Smooth muscle cell of the coronary artery (primary cell): ENCODE data around the gene PMFBP1. TPM values are rescaled to one million over a fixed set of nuclear protein-coding genes. Genes with fewer than 3 reads are reported as not detected.

Experiments
- total RNA-seq: library from RNA; depleted of rRNA; stranded (reverse); fragments of >200 nt; gene quantifications from 2 replicates; pipeline ENCODE4 v1.2.3, GENCODE V29; 2014; ENCODE audit warnings: low replicate concordance

The PMFBP1 gene, protein sequence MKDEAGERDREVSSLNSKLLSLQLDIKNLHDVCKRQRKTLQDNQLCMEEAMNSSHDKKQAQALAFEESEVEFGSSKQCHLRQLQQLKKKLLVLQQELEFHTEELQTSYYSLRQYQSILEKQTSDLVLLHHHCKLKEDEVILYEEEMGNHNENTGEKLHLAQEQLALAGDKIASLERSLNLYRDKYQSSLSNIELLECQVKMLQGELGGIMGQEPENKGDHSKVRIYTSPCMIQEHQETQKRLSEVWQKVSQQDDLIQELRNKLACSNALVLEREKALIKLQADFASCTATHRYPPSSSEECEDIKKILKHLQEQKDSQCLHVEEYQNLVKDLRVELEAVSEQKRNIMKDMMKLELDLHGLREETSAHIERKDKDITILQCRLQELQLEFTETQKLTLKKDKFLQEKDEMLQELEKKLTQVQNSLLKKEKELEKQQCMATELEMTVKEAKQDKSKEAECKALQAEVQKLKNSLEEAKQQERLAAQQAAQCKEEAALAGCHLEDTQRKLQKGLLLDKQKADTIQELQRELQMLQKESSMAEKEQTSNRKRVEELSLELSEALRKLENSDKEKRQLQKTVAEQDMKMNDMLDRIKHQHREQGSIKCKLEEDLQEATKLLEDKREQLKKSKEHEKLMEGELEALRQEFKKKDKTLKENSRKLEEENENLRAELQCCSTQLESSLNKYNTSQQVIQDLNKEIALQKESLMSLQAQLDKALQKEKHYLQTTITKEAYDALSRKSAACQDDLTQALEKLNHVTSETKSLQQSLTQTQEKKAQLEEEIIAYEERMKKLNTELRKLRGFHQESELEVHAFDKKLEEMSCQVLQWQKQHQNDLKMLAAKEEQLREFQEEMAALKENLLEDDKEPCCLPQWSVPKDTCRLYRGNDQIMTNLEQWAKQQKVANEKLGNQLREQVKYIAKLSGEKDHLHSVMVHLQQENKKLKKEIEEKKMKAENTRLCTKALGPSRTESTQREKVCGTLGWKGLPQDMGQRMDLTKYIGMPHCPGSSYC
- 0.15 TPM in 1 of 2 replicates, not detected in the other for total RNA-seq

DNA sequence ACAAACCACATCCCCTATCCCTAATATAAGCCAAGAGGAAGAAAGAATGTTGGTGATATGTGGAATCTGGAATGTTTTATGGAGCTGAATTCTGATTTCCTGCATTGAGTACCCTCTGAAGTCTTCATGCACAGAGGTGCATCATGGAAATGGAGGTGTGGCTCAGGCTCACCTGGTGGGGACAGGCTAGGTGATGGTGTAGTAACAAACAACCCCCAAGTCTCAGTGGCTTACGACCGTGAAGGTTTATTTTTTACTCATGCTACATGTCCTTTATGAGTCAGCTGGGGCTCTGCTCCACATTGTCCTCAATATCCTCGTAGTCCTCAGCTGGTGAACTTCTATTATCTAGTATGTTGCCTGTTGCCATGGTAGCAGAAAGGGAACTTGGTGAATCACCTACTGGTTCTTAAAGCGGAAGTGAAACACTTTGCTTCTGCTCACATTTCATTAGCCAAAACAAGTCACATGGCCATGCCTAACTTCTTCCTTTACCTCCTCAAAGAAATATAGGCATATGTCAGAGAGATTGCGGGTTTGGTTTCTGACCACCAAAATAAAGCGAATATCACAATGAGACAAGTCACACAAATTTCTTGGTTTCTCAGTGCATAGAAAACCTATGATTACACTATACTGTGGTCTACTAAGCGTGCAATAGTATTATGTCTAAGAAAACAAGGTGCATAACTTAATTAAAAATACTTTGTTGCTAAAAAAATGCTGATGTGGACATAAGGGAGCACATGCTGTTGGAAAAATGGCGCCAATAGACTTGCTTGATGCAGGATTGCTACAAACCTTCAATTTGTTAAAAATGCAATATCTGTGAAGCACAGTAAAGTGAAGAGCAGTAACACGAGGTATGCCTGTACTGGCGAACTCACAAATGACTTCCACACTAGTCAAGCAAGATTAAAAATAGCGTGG, at the start of gene PMFBP1:
Gene PMFBP1, minus strand, starts transcription at position 51 of the 930 bp plus-strand sequence. CDS start 947 bp downstream, outside the sequence.

DNA sequence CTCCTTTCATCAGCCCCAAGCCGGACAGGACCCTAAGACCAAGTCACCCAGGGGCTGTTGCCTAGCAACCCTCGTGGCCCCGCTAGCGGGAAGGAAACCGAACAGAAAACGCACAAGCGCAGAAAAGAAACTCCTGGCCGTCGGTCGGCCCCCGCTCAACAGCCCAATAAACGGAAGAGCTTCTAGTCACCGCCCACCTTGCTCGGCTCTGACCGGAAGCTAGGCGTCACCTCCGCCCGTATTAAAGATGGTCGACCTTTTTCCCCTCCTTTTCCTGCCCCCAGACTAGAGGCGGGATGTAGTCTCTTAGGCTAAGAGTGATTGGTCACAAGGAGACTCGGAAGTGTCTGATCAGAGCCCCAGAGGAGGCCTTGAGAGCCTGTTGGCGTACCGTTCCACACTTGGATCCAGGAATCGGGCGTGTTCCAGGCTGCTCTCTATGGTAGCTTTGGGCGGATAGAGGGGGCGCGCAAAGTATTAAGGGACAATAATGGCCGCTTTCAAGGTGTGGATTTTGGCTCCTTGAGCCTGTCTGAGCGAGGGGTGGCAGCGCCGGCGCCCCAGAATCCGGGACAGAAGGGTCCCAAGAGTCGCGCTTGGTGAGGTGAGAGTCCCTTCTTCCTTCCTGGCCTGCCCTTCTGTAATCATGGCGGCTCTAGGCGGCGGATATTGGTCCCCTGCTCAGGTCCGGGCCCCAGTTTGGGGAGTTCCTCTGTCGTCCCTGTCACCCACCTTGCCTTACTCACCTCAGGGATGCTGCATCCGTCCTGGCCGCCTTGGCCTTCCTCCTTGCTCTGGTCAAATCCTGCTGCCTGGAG, 78.3 kb downstream of the PMFBP1 start, which contains the start of the genes DHX38 and TXNL4B:
Gene DHX38, plus strand, starts transcription at position 400 of the 818 bp plus-strand sequence. CDS start 2,311 bp downstream, outside the sequence.
Gene TXNL4B, minus strand, starts transcription at position 173 of the 818 bp plus-strand sequence. CDS start 2,871 bp downstream, outside the sequence.

Other genes with a start within 250 kb of the PMFBP1 start
- gene PKD1L3, start 171.8 kb downstream of the PMFBP1 start, total RNA-seq: not detected in 2 replicates
- 2.3 and 2.9 TPM in 2 replicates for gene DHODH, start 163.4 kb downstream of the PMFBP1 start, total RNA-seq
- gene HP, start 117.7 kb downstream of the PMFBP1 start, total RNA-seq: 0.35 TPM in 1 of 2 replicates, not detected in the other
- gene HPR, start 108.9 kb downstream of the PMFBP1 start, total RNA-seq: 0.12 TPM in 1 of 2 replicates, not detected in the other
- 8.1 and 8.3 TPM in 2 replicates for gene TXNL4B, start 78.5 kb downstream of the PMFBP1 start, total RNA-seq
- gene DHX38, start 78.3 kb downstream of the PMFBP1 start, total RNA-seq: 96.4 and 258 TPM in 2 replicates